Esophagus muscularis mucosa (tissue), 4 donors: Measurements from ENCODE around the gene NEMF.

ENCODE experiments used
- CTCF ChIP-seq, 3 experiments: fragments of 200-600 bp in 2 of 3; fragments of 450-650 bp in 1 of 3; sonication (generic) in 2 of 3; IDR thresholded peaks; one replicate each; pipeline ENCODE4 v1.5.1; 2017 to 2019; ENCODE audit warnings: antibody characterized with exemption in 3 of 3, mild to moderate bottlenecking in 2 of 3, moderate library complexity in 1 of 3
- EP300 ChIP-seq: sonication (generic); formaldehyde crosslinking; IDR thresholded peaks from one replicate; pipeline ENCODE4 v1.6.1; 2017; ENCODE audit warnings: antibody characterized with exemption
- POLR2A ChIP-seq: fragments of 450-650 bp; IDR thresholded peaks from one replicate; pipeline ENCODE4 v1.6.1; 2017; ENCODE audit warnings: antibody characterized with exemption, moderate library complexity, mild to moderate bottlenecking, low read depth
- POLR2AphosphoS5 ChIP-seq, 2 donors: sonication (generic); formaldehyde crosslinking; IDR thresholded peaks; one replicate each; pipeline ENCODE4 v1.6.1; 2017; ENCODE audit warnings: antibody characterized with exemption in 2 of 2

- TF ChIP-seq CTCF (IDR thresholded peaks at IDR 0.05), result no peak
- no peak for TF ChIP-seq POLR2A
- no peak for TF ChIP-seq EP300
- TF ChIP-seq POLR2AphosphoS5 (IDR thresholded peaks at IDR 0.05), result no peak
These were observed 35.7 kb upstream of the NEMF start for GRCh38 chr14:49888293-49888692.
